Measurements from ENCODE around the gene GOLGA1. TPM values are rescaled to one million over a fixed set of nuclear protein-coding genes. Genes with fewer than 3 reads are reported as not detected.

The GOLGA1 gene
- total RNA-seq, 2 experiments from 2014 or later = 19.0 to 19.2 TPM

GRCh38 chr9:124859803-124860581, 80.9 kb downstream of the GOLGA1 start:
- ChIA-PET POLR2A (interaction anchor here (0.9 to 1.7 kb wide), 2 partner anchors 85 to 93 kb away, joined by 3 to 4 read pairs; no protein-coding TSS in a partner anchor), CTCF (ENCODE audit: unreplicated experiment) (no interaction called here)
- no peak for DNase-seq (ENCODE audit: low spot score)
- Histone ChIP-seq H3K4me2 (ENCODE audit: low read length) (peak overlapping the region; percentile 92), H3K79me2 (ENCODE audit: insufficient read depth, low read depth, low read length) (peaks cover 35% of the 10 kb centered on the region), H2AFZ (ENCODE audit: low read length) (no peak overlapping the region), H3K4me3 (ENCODE audit: low read depth, low read length, poor library complexity, severe bottlenecking) (peak overlapping the region; percentile 94), H3K4me1 (ENCODE audit: insufficient read depth, low read length, poor library complexity, severe bottlenecking) (peaks cover 35% of the 10 kb centered on the region), H3K27ac (ENCODE audit: low read depth, low read length, poor library complexity, severe bottlenecking) (no peak overlapping the region), H3K36me3 (ENCODE audit: insufficient read depth, low read length) (peaks cover 57% of the 10 kb centered on the region), H3K9me3 (ENCODE audit: low read length) (no peaks in the 10 kb centered on the region), H3K9me2 (ENCODE audit: insufficient read depth, low read length) (no peaks in the 10 kb centered on the region), H4K20me1 (ENCODE audit: insufficient read depth, low read length) (peaks cover 25% of the 10 kb centered on the region)
- intact Hi-C loops (cut with micrococcal nuclease; ENCODE audit: unreplicated experiment) = loop anchor here (2.0 to 10.0 kb wide), 2 partner anchors 89 to 515 kb away; partner anchors contain the start of gene NR6A1
- no TSS peak for BruUV-seq (replicated peaks)
- TF ChIP-seq EZH2phosphoT487 (IDR thresholded peaks at IDR 0.05; ENCODE audit: borderline replicate concordance, low read depth, low read length) = no peak
- TF ChIP-seq, protein P1, sequence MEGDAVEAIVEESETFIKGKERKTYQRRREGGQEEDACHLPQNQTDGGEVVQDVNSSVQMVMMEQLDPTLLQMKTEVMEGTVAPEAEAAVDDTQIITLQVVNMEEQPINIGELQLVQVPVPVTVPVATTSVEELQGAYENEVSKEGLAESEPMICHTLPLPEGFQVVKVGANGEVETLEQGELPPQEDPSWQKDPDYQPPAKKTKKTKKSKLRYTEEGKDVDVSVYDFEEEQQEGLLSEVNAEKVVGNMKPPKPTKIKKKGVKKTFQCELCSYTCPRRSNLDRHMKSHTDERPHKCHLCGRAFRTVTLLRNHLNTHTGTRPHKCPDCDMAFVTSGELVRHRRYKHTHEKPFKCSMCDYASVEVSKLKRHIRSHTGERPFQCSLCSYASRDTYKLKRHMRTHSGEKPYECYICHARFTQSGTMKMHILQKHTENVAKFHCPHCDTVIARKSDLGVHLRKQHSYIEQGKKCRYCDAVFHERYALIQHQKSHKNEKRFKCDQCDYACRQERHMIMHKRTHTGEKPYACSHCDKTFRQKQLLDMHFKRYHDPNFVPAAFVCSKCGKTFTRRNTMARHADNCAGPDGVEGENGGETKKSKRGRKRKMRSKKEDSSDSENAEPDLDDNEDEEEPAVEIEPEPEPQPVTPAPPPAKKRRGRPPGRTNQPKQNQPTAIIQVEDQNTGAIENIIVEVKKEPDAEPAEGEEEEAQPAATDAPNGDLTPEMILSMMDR (conservative IDR thresholded peaks at IDR 0.05; ENCODE audit: low read length) = no peak

DNA sequence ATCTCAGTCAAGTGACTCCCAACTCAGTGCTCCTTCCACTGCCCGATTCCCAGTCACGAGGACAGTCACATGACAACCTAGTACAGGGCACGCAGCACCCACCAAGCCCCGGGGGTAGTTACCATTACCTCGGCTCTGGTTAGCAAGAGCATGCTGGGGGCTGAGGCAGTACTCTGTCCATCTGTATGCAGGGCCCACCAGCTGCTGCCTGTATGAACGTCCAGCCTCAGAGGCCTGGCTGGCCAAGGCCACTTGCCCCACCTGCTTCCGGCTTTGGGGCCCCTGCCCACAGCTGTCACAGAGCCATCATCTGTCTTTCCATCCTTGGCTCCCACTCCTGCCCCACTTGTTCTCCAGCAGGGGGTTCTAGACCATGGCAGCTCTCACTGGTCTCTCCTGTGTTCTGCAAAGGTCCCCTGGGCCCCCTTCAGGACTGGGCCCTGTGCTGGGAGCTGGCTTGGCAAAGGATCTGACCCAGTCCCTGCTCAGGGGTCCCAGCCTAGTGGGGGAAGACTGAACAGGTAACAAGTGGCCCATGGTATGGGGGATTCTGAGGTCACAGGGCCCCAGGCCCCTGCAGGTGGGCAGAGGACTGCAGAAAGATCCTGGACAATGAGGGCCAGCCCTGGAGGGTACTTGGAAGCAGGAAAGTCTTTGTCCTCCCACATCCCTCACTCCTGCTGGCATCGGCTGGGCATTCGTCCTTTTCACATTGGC, 82.4 kb downstream of the GOLGA1 start:
- Histone ChIP-seq H3K27ac (ENCODE audit: low read depth, low read length, poor library complexity, severe bottlenecking) (no peak overlapping the region), H3K36me3 (ENCODE audit: insufficient read depth, low read length) (peaks cover 57% of the 10 kb centered on the region), H2AFZ (ENCODE audit: low read length) (no peak overlapping the region), H3K79me2 (ENCODE audit: insufficient read depth, low read depth, low read length) (peaks cover 35% of the 10 kb centered on the region), H3K4me3 (ENCODE audit: low read depth, low read length, poor library complexity, severe bottlenecking) (peak overlapping the region; percentile 94), H3K4me2 (ENCODE audit: low read length) (peak overlapping the region; percentile 92), H4K20me1 (ENCODE audit: insufficient read depth, low read length) (peaks cover 25% of the 10 kb centered on the region), H3K9me2 (ENCODE audit: insufficient read depth, low read length) (no peaks in the 10 kb centered on the region), H3K9me3 (ENCODE audit: low read length) (no peaks in the 10 kb centered on the region), H3K4me1 (ENCODE audit: insufficient read depth, low read length, poor library complexity, severe bottlenecking) (peaks cover 32% of the 10 kb centered on the region)
- POLR2A ChIA-PET = interaction anchor here (0.9 kb wide), 1 partner anchor 91 kb away, joined by 3 read pairs; no protein-coding TSS in a partner anchor
- intact Hi-C loops (cut with micrococcal nuclease; ENCODE audit: unreplicated experiment) = loop anchor here (10.0 kb wide), 1 partner anchor 516 kb away; no protein-coding TSS in a partner anchor
- TF ChIP-seq EZH2phosphoT487 (IDR thresholded peaks at IDR 0.05; ENCODE audit: borderline replicate concordance, low read depth, low read length) = no peak
- TF ChIP-seq, protein P1 (conservative IDR thresholded peaks at IDR 0.05; ENCODE audit: low read length) = peak; percentile 40; the same call in 1 of the 2 replicates
- BruUV-seq (replicated peaks) = no TSS peak
- CTCF ChIA-PET (ENCODE audit: unreplicated experiment) = no interaction called here
- DNase-seq (ENCODE audit: low spot score) = no peak
